Stimulated activated CD8-positive, alpha-beta memory T cell treated with anti-CD3 and anti-CD28 coated beads, Interleukin-15, amount 100 ng/mL, for 24 hours (primary cell): ENCODE data around the gene CTNND1.
"Not testable (repeated sequence)": the region's sequence is repeated elsewhere in the genome, so short reads cannot be mapped to it uniquely, and the experiment has no call there.

ENCODE experiments used
- DNase-seq: peaks from one replicate; pipeline ENCODE4 v3.0.0-alpha.2; 2020; ENCODE audit warnings: low read depth

The CTNND1 gene

GRCh38 chr11:57761301-57762234 is at the start of gene CTNND1:
Gene CTNND1 (plus strand): TSS chr11:57761802. CDS start chr11:57791479, 29,677 bp downstream.
- no peak for DNase-seq

DNA sequence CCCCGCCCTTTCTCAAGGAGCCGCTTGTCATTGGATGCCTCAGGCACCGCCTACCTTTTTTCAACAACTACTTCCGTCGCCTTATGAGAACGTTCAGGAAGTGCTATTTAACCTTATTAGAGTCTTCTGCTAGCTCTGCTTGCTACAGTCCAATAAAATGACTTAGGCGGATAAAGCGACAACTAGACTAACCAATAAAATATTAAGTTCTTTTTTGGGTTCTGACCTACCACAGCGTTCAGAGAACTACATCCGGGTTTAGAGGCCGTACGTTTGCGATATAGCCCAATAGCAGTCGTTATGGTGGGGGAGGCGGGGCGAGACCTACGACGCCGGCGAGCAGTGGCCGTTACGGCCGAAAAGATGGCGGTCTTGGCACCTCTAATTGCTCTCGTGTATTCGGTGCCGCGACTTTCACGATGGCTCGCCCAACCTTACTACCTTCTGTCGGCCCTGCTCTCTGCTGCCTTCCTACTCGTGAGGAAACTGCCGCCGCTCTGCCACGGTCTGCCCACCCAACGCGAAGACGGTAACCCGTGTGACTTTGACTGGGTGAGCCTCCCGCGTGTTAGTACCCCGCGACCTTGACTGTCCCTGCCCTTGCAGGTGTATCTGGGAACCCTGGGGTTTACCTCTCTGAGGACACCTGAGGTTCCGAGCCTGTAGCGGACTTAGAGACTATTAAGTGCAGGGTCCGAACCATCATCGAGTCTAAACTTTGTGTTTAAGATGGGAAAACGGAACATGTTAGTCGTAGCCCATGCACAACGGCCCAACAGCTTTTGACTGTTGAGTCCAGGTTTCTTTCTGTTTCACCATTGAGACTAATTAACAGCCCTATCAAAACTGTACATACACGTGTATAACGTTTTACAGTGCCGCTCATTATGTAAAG is 49.1 kb upstream of the CTNND1 start, which contains the start of gene TMX2:
Gene TMX2 (plus strand): TSS at position 338 of the 895 bp plus-strand sequence. CDS start 26 bp downstream, at position 364.
- peak; percentile 71 for DNase-seq

GRCh38 chr11:57713835-57714234 is 47.8 kb upstream of the CTNND1 start:
- DNase-seq: no peak

DNA sequence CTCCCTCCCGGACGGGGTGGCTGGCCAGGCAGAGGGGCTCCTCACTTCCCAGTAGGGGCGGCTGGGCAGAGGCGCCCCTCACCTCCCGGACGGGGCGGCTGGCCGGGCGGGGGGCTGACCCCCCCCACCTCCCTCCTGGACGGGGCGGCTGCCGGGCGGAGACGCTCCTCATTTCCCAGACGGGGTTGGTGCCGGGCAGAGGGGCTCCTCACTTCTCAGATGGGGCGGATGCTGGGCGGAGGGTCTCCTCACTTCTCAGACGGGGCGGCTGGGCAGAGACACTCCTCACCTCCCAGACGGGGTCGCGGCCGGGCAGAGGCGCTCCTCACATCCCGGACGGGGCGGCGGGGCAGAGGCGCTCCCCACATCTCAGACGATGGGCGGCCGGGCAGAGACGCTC is 44.9 kb upstream of the CTNND1 start:
- not testable (repeated sequence) for DNase-seq

DNA sequence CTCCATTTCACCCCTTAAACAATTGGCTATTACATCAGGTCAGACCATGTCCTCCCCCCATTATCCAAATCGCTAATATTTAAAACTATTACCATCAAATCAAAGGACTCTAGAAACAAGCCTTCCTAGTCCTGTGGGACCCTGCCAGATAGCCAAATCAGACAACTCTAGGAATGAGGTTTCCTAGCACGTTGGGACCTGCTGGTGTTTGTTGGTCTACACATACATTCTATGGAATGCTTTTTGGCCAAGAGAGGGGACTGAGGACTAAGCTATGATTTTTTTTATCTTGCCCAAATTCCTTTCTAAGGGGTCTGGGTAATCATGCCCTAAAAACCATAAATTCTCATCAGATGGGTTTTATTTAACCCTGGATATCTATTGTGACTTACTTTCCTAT is 34.4 kb upstream of the CTNND1 start:
- no peak for DNase-seq

GRCh38 chr11:57728829-57729228 is 32.8 kb upstream of the CTNND1 start:
- no peak for DNase-seq

DNA sequence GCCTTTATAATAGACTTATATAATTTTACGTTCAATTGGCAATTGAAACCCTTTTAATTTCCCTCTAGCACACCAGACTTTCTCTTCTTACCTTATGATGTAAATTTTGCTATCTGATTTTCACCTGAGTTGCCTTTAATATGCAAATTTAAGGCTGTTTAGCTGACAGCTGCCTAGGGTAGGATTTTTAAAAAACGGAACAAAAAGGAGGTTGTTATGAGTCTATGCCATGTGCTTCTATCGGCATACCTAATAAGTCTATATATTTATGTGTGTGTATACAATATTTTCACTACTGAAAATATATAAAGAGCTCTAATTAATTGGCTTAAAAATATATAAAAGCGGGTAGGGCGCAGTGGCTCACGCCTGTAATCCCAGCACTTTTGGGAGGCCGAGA is 32.1 kb upstream of the CTNND1 start:
- no peak for DNase-seq

- DNase-seq: no peak
Measured at GRCh38 chr11:57732661-57733060, 28.9 kb upstream of the CTNND1 start.

DNA sequence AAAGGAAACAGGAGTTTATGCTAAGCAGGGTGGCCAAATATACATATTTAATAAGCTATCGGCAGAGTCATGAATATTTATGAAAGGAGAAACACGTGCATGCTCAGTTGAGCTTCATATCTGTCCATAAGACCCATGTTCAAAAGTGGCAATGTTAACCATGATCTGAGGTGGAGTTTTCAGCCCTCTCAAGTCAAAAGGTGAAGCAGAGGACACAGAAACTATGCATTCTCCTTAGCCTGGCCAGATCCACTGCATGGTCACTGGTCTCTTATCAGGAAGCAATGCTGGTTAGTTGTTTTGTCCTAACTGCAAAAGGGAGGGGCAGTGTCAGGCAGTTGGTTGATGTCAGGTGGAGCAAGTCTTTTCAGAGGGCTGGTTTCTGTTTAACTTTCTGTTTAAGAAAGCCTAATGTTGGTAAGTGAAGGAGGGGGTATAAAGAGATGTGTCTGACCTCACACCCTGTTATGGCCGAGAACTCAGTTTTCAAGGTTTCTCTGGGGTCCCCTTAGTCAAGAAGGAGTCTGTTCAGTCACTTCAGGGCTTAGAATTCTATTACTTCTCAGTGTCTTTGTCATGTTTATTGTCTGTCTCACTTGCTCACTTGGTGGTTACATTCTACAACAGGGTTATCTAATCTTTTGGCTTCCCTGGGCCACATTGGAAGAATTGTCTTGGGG is 25.8 kb upstream of the CTNND1 start:
- no peak for DNase-seq

DNA sequence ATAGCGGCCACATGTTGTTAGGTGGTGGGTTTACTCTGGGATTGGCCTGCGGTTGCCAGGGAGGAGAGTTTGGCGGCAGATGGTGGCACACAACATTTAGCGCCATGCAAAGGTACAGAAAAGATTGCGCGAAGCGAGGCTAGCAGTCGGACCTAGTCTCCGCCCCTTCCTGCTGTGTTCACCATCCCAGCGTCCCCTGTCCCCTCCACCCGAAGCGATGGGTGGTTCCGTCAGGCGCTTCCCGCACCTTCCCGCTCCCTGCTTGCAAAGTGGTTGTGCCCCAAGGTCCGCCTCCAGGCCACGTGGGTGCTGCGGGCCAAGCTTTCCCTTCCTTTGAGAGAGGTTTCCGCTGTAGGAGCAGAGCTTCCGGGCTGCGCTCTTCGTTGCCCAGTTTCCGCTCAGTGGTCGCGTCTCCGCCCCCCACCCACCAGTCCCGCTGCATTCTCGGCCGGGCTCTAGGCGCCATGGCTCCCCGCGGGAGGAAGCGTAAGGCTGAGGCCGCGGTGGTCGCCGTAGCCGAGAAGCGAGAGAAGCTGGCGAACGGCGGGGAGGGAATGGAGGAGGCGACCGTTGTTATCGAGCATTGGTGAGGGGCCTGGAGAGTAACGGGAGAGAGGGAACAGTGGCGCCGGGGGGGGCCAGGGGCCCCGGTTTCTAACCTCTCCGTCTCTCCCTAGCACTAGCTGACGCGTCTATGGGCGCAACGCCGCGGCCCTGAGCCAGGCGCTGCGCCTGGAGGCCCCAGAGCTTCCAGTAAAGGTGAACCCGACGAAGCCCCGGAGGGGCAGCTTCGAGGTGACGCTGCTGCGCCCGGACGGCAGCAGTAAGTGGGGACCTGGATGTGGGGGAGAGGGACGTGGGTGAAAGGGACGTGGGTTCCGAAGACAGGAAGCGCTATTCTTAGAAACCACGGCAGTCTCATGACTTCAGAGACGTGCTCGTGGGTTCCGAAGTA is 20.2 kb upstream of the CTNND1 start, which contains the start of gene SELENOH:
Gene SELENOH (plus strand): TSS at position 360 of the 955 bp plus-strand sequence. CDS start 105 bp downstream, at position 465.
- peak; percentile 75 for DNase-seq

GRCh38 chr11:57742087-57742452 is 19.5 kb upstream of the CTNND1 start:
- no peak for DNase-seq

GRCh38 chr11:57744357-57744756 is 17.2 kb upstream of the CTNND1 start:
- no peak for DNase-seq

DNA sequence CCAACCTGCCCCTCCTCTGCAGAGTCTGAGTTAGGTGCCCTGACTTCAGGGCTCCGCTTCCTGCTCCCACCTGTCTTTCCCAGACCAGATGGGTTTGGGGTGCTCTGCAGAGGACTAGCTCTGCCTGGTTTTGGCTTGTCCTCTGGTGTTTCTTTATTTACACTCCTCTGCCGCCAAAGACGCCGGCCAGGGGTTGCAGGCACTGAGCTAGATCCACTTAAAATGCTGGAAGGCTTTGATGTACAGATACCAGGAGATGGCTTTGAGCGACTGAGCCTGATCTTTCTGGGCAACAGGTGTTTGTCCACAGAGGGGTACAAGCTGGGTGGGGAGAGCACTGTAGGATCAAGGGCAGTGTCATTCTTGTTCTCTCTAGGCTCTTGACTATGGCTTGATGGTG is 16.4 kb upstream of the CTNND1 start:
- no peak for DNase-seq

DNA sequence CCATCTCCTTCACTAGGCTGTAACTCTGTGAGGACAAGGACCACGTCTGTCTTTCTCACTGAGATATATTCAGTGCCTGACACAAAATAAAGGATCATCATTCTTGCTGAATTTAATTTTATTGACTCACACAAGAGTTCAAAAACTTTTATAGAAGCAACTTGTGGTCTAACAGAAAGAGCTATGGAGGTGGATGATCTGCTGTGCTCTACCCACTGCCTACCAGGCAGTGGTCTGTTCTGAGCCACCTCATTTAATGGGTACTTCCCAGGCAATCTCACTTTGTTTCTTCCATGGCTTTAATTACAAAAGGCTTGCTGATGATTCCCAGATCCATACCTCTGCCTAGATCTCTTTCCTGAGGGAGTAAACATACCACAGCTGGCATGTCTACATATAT is 14.7 kb upstream of the CTNND1 start:
- DNase-seq: no peak

- DNase-seq: no peak
Measured at GRCh38 chr11:57751176-57751575, 10.4 kb upstream of the CTNND1 start.

DNA sequence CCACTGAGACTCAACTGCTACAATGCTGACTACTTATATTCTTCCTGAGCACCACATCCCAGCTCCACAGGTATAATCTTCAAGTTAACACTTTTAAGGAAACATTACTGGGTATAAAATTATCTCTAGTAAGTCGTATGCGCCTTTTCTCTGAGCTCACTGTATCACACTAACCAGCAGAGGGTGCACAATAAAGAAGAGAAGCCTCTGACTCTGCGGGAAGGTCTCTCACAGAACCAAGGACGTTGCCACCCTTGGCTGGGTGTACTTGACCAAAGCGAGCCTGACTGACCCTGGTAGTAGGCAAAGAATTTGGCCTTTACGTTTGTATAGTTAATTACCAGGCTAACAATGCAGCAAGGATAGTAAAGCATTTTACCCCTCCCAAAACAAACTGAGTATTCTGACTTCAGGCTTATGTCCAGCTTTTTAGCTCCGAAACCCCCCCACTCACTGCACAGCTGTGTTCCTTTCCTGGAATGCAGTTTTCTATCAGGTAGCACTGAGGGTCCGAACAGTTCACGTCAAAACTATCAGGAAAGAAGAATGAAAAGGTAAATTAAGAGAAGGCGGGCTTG is 9.8 kb upstream of the CTNND1 start, which contains the start of gene BTBD18:
Gene BTBD18 (minus strand): TSS at position 144 of the 578 bp plus-strand sequence. CDS start 631 bp downstream, outside the sequence.
- no peak for DNase-seq

GRCh38 chr11:57752954-57753353 is 8.6 kb upstream of the CTNND1 start:
- DNase-seq: no peak

DNA sequence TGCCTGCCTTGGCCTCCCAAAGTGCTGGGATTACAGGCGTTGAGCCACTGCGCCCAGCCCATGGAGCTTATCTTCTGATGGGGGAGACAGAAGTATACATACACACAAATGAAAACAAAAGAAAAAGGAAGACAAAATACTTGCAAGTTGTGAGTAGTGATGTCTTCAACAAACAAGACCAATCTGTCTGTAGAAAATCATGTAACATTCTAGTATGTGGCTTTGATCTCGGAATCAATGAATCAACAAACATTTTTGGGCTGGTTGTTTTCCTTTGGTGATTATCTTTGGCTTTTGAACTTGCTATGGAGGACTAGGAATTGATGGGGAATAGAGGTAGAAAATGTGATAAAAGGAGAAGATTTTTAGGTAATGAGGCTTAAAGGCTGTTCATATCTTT is 3.4 kb upstream of the CTNND1 start:
- DNase-seq: no peak

DNA sequence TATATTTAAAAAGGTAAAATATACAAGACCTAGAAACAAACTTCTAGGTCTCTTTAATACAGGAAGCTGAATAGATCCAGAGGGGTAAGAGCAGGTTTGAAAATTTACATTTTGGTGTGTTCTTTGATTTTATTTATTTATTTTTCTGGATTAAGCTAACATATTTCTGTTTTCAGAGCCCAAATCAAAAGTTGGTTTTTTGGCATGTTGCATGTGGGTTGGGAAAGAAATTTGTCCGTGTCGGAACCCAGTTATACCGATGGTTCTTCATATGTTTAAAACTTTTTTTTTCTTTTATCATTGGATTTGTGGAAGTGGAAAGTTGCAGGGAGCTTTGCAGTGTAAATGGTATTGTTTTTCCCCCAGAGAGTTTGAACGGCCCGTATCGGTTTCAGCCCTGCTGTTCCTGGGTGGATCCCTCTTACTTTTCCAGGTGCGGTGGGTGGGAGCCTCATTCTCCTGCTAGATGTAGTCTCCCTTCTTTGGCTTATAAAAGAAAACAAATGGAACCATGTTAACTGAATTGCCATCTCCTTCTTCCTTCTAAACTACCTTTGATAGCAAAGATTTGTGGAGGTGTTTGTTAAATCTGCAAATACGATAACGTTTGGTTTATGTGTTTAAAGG is 746 bp downstream of the CTNND1 start:
- no peak for DNase-seq

- no peak for DNase-seq
Measured at GRCh38 chr11:57763568-57763967, 2.0 kb downstream of the CTNND1 start.
